HK-2 (cell line): ENCODE measurements around the gene TSPAN33.

Experiments
- DNase-seq: peaks from one replicate; pipeline ENCODE4 v3.0.0-alpha.2; 2018; ENCODE audit not compliant: unreplicated experiment

The TSPAN33 gene

DNA sequence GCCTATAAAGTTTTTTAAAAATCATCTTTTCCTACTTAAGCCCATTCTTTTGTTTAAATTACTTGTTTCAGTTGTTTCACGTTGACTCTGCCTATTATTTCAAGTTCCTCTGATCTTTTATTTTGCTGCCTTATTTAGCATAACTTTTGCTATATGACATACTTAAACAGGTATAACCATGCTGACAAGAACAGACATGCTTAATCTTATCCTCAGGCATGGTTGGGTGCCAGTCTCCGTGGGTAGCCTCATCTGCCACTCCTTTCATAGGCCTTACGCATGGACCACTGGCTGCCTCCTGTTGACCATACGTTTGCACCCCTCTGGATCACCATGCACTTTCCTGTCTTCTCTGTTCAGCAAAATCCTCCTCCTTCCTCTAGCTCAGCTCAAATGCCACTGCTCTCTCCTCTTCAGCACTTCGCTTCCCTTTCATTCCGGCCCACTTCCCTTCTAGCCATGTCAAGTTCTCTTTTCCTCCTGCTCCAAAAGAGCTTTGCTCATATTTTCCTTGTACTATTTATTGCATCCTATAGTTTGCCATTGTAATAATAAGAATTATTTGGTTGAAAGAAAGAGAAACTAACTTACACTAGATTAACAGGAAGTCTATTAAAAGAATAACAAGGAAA, 10.0 kb upstream of the TSPAN33 start:
- DNase-seq = no peak

- DNase-seq = no peak
Measured at GRCh38 chr7:129136887-129137642, 7.4 kb upstream of the TSPAN33 start.

GRCh38 chr7:129143724-129144094, 798 bp upstream of the TSPAN33 start:
- DNase-seq = no peak

DNA sequence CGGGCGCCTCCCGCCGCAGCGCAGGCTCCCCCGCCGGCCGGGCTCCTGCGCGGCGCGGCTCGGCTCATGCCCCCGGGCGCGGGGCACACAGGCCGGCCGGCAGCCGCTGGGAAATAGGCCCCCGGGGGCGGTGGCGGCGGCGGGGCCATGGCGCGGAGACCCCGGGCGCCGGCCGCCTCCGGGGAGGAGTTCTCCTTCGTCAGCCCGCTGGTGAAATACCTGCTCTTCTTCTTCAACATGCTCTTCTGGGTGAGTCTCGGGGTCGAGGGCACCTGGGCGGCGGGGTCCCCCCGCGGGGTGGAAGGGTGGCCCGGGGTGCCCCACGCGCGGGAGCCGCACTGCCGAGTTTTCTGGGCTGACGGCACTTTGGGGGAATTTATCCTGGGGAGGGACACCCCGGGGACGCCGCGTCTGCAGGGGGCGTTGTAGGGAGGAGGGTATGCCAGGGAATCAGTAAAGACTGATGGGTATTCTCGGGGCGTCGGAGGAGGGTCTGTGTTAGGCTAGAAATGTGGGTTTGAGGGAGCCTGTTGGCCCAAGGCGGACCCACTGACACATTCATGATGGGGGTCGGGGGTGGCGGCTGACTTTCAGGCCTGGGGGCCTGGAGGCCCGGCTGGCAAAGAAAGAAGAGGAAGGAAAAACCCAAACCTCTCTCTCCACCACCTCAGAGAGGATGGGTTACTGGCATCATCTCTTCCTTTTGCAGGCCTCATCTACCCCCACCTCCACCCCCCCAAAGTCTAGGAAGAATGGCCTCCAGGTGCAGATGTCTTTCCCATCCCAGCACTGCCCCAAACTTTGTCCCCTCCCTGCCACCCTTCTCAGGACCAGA, 544 bp downstream of the TSPAN33 start:
- DNase-seq = peak; percentile 13

- DNase-seq = no peak
Measured at GRCh38 chr7:129146237-129146979, 1.9 kb downstream of the TSPAN33 start.

GRCh38 chr7:129147731-129148130, 3.2 kb downstream of the TSPAN33 start:
- DNase-seq = no peak

DNA sequence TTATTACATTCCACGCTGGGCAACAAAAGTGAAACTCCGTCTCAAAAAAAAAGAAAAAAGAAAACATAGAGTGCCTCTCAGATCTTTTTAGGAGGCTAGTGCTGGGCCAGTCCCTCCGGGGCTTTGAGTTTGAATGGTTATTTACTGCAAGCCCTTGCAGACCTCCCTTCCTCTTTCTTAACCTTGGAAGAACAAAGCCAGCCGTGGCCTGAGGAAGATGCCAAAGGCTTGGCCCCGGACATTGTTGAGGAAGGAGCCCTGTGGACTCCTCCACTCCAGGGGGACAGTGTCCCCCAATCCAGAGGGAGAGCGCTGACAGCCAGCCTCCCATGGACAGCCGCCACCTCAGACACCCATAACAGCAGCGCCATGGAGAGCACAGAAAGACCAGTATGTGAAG, 5.0 kb downstream of the TSPAN33 start:
- no peak for DNase-seq

DNA sequence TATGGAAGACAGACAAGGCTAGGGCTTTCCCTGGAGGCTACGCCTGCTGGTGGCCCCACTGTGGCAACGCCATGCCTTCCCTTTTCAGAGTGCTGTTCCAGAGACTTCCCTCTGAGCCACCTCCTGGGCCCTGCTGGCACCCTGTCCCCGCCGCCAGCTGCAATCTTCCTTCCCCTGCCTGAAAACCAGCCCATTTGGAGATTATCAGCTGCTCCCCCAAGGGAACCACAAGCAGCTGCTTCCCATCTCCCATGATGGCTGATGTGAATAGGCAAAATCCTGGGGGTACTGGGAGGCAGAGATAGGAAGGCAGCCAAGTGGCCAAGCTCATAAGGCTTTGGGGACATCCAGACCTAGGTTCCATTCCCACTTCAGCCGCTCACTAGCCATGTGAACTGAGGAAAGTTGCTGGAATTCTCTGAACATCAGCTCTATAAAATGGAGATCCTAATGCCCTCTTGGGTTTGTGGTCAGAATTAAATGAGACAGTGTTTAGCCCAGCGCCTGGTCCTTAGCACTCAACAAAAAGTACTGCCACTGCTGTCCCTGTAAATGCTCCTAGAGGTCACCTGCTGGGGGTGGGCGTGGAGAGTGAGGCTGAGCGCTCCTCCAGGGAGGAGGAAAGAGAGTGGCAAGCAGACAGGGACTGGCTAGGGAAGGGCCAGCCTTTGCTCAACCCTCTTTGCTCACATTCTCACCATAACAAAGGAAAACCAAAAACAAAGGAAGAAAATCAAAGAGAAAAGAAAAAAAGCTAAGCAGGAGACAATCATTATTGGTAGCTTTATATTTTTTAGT, 5.9 kb downstream of the TSPAN33 start:
- DNase-seq = no peak

GRCh38 chr7:129157651-129158050, 13.1 kb downstream of the TSPAN33 start:
- no peak for DNase-seq

DNA sequence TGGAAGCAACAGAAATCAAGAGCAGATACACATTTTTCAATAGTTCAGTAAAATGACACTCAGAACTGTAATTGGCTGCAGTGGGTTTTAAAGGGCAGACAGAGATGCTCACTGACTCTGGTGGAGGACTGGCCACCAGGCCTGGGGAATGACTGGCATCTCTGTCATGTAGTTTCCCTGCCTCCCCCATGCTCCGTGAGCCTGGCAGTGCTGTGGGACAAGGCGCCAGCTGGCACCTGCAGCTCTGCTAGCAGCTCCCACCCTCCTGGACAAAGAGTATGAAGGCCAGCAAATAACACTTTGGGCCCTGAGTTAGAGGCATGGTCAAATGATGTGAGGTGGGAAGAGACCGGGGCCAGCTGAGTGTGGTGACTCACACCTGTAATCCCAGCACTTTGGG, 15.0 kb downstream of the TSPAN33 start:
- no peak for DNase-seq

GRCh38 chr7:129160161-129160905, 15.8 kb downstream of the TSPAN33 start:
- DNase-seq = no peak

DNA sequence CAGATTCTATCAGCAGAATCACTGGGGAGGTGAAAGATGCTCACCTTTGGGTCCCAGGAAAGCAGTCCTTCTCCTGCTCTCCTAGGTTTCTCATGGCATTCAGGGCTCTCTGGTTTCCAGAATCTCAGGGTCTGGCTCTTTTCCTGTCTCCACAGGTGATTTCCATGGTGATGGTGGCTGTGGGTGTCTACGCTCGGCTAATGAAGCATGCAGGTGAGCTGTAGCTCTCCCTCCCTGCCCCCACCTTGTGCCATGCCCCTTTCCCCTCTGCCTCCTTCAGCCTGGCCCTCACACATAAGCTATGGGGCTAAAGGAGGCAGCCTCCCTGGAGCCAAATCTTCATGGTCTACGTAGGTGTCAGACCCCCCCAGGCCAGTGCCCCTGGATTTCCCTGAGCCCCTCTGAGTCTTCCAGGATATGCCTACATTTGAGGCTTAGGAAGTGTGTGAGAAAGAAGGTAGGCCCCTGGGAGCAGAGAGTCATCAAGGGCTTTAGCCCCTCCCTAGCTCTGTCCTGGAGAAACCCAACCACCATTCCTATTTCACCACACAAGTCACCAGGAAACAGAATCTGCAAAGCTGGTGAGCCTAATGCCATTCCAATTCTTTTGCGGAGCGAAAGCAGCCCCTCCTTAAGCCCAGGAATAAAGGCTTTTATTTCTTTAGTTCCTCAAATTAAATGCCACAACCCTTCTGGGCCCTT, 17.2 kb downstream of the TSPAN33 start:
- DNase-seq = peak; percentile 42

GRCh38 chr7:129162732-129163131, 18.2 kb downstream of the TSPAN33 start:
- DNase-seq = no peak

DNA sequence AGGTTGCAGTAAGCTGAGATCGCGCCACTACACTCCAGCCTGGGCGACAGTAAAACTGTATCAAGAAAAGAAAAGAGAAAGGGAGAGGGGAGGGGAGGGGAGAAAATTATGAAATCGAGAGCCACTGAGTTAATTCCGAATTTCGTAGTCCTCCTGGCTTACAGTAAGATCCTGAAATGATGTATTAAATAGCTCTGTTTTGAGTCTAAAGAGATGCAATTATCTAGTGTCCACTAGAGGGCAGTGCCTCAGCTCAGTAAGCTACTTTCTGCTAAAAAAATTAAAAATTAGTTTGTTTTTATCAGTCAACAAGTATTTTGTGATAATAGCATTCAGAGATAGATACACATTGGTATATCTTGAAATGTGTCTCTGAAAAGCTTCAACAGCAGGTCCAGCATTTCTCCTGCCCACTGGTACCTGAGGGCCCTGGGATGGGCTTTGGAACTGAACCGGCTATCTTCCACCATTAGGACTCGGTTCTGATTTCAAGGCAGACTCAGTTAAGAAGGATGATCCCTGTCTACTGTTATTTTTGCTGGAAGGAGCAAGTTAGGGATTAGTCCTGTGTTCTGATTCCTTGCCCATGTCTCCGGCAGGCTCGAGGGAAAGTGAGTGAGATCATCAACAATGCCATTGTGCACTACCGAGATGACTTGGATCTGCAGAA, 19.5 kb downstream of the TSPAN33 start:
- DNase-seq = no peak

- DNase-seq = no peak
Measured at GRCh38 chr7:129166745-129167144, 22.2 kb downstream of the TSPAN33 start.

DNA sequence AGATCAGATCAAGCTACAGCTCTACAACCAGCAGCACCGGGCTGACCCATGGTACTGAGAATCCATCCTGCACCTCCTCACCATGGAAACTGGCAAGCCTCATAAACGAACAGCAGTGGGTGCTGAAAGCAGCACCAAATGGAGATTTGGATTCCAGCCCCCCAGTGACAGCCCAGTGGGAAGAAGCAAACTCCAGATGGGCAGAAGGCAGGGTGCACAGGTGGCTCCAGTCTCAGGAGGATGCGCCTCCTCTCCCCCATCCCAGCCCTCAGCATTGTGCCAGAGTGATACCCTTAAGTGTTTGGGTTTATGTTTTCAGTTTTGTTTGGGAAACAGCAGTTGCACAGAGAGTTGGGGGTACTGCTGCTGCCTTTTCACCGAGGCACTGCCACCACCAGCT, 23.3 kb downstream of the TSPAN33 start:
- DNase-seq = no peak

DNA sequence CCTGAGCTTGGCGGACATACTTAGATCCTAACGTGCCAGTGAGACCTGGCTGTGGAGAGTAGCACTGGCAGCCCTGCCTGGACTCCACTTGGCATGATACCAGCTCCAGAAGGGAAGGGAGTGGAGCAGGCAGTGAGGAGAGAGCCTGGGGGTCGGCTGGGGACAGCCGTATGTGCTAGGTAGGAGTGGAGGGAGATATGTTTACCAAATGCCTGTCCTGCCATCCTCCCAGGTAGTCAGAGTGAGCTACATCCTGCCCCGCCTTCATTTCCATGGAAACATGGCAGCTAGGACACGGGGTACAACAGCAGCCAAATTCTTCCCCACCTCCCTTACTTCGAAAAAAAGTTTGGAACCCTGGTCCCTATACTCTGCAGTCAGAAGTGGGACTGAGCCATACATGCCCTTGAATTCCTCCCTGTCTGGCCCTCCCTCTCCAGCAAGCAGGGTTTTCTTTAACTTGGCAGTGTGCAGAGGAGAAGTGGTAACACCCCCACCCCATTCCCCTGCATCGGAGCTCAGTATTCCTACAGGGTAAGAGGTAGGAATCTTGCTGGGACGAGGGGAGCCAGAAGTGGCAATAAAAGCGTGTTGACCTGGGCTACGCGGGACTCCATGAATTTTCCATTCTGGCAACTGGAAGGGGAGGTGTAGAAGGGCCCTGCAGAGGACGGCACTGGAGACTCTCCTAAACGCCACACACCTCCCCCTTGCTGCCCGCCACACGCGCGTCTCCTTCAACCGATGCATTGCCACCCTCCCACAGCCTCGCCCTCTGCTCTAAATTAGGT, 23.9 kb downstream of the TSPAN33 start:
- DNase-seq = no peak

GRCh38 chr7:129169171-129169671, 24.7 kb downstream of the TSPAN33 start:
- no peak for DNase-seq
